GM12891 (cell line): ENCODE results near the gene GABBR2.

Source experiments
- PAX5 ChIP-seq: IDR thresholded peaks from 2 replicates; pipeline ENCODE4 v1.6.1; 2011; ENCODE audit warnings: low read length, moderate library complexity, mild to moderate bottlenecking; ENCODE audit not compliant: insufficient read depth, severe bottlenecking
- POLR2A ChIP-seq: IDR thresholded peaks from 2 replicates; pipeline ENCODE4 v1.6.1; 2011; ENCODE audit warnings: low read depth, low read length, control low read depth
- POLR2AphosphoS5 ChIP-seq: IDR thresholded peaks from 2 replicates; pipeline ENCODE4 v1.6.1; 2011; ENCODE audit warnings: low read depth, low read length, control low read depth
- SPI1 ChIP-seq: IDR thresholded peaks from 2 replicates; pipeline ENCODE4 v1.6.1; 2011; ENCODE audit warnings: low read depth, low read length, control low read depth
- TAF1 ChIP-seq: IDR thresholded peaks from 2 replicates; pipeline ENCODE4 v1.6.1; 2011; ENCODE audit warnings: low read depth, low read length, control low read depth

- TF ChIP-seq POLR2AphosphoS5 (no peak), TAF1 (no peak), SPI1 (no peak), POLR2A (no peak), PAX5 (no peak)
Observed at GRCh38 chr9:98694943-98695342, 13.8 kb downstream of the GABBR2 start.
